Pancreas (tissue), 10 donors: Measurements from ENCODE around the gene OGT. TPM values are rescaled to one million over a fixed set of nuclear protein-coding genes. Genes with fewer than 3 reads are reported as not detected.
"Not testable (repeated sequence)": the region's sequence is repeated elsewhere in the genome, so short reads cannot be mapped to it uniquely, and the experiment has no call there.

Experiments used
- ATAC-seq, 4 donors: fragments of 200-7000 bp; cut with Tn5 transposase; one replicate each; pipeline versions ENCODE4 v1.8.0 to v1.9.1; 2020; ENCODE audit warnings: mild to moderate bottlenecking in 4 of 4, moderate library complexity in 4 of 4
- DNase-seq, 6 donors: peaks; one replicate each; pipeline ENCODE4 v3.0.0-alpha.2; 2020
- FAIRE-seq: peaks from 2 replicates; lab custom pipeline; 2012; peaks lifted over from hg19 to GRCh38; lab: Jason Lieb, UNC
- H3K27ac ChIP-seq, 4 donors: fragments of 200-600 bp; sonication (generic); 1 replicate in 3 of 4; 2 replicates in 1 of 4; pipeline versions ENCODE4 v1.5.0 to v1.8.0; 2020
- H3K27me3 ChIP-seq, 4 donors: fragments of 200-600 bp; one replicate each; pipeline ENCODE4 v1.8.0; 2021
- H3K36me3 ChIP-seq, 3 donors: fragments of 200-600 bp; sonication (generic) in 1 of 3; one replicate each; pipeline versions ENCODE4 v1.5.0 to v1.8.0; 2020 to 2021
- H3K4me1 ChIP-seq, 3 donors: fragments of 200-600 bp; one replicate each; pipeline ENCODE4 v1.8.0; 2021
- H3K4me3 ChIP-seq, 4 donors: fragments of 200-600 bp; sonication (generic) in 2 of 4; one replicate each; pipeline versions ENCODE4 v1.5.0 to v1.8.0; 2020 to 2021
- H3K9me3 ChIP-seq, 4 donors: fragments of 200-600 bp; one replicate each; pipeline ENCODE4 v1.8.0; 2021
- CTCF ChIP-seq, 4 donors: fragments of 200-600 bp; sonication (generic) in 3 of 4; IDR thresholded peaks; one replicate each; pipeline versions ENCODE4 v1.5.0 to v1.8.0; 2021; ENCODE audit warnings: antibody characterized with exemption in 4 of 4
- WGBS, 2 donors: extraction: QIAGEN DNeasy Blood & Tissue Kit; methylation state at CpG; one replicate each; pipeline ENCODE4 v1.1.7; 2013; 5-methylcytosine and 5-hydroxymethylcytosine counted together
- intact Hi-C, 3 donors: fragments of 100-400 bp; cut with DNase I; formaldehyde crosslinking; loops; one replicate each; pipeline versions ENCODE4 v1.11.1 to v1.14.2; 2022
- polyA plus RNA-seq, 2 donors: library from polyadenylated mRNA; stranded (reverse); fragments of 200-250 nt; gene quantifications; one replicate each; pipeline ENCODE4 v1.2.3, GENCODE V29; 2013
- total RNA-seq, 6 donors: library from RNA; stranded (reverse); fragmentation: NEBNext Ultra II Directional in 4 of 6; extraction: Animal tissue kit (Norgen Biotek cat#: 25700) in 4 of 6; gene quantifications; one replicate each; pipeline versions ENCODE4 v1.2.1 to v1.2.4, GENCODE V29; 2021 to 2023
- donor health status: healthy with polysubstance abuse.
- donor health status: DM: no; HTN: no; CAD: no; lungs with moderate emphysema.
- donor health status: DM: no; HTN: no; CAD: no.
- donor health status: control.
- donor health status: control.
- donor health status: Bipolar disorder and iron deficiency.
- donor health status: DM: yes; HTN: yes; CAD: no.
- donor health status: DM: no; HTN: no; CAD: no.
- donor health status: DM: no; HTN: no; CAD: no.
- donor health status: DM: yes; HTN: yes; CAD: no.

OGT gene
- total and polyA plus RNA-seq, 8 donors = 47.8 to 118 (median 74.5) TPM

DNA sequence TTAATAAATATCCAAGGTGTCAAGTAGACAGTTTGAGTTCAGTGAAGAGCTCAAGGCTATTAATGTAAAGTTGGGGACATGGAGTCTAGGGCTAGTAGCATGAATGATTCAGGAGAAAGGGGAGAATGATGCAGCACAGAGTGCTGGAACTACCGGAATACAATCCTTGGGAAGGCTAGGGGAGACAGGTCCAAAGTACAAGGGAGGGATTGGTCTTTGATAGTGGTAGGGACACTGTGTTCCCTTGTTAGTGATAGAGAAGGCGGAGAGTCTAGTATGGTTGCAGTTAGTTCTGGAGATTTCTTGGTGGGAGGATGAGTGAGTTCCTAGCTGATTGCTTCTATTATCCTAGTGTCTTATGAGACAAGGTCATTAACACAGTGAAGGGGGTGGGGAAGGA, 54.0 kb downstream of the OGT start:
- no peaks in the 10 kb centered on the region for H3K27me3 ChIP-seq
- no peak overlapping the region for H3K27ac ChIP-seq
- FAIRE-seq (no peak), ATAC-seq (peak in 1 of 4 donors; percentile 60), DNase-seq (no peak)
- H3K4me1 ChIP-seq = no peaks in the 10 kb centered on the region
- no peak overlapping the region for H3K4me3 ChIP-seq
- no peaks in the 10 kb centered on the region for H3K9me3 ChIP-seq
- no peak for TF ChIP-seq CTCF (IDR thresholded peaks at IDR 0.05)
- intact Hi-C loops = no loop called here
- WGBS, 2 donors = 49 to 79% methylated on average over 2 of the region's 2 CpGs
- no peaks in the 10 kb centered on the region for H3K36me3 ChIP-seq

GRCh38 chrX:71593210-71593609, 60.3 kb downstream of the OGT start:
- 80 to 95% methylated on average over 6 of the region's 8 CpGs for WGBS, 2 donors
- DNase-seq, H3K27me3 ChIP-seq, H3K27ac ChIP-seq, intact Hi-C loops, H3K36me3 ChIP-seq, H3K9me3 ChIP-seq, H3K4me1 ChIP-seq, H3K4me3 ChIP-seq, ATAC-seq, FAIRE-seq: not testable (repeated sequence)

DNA sequence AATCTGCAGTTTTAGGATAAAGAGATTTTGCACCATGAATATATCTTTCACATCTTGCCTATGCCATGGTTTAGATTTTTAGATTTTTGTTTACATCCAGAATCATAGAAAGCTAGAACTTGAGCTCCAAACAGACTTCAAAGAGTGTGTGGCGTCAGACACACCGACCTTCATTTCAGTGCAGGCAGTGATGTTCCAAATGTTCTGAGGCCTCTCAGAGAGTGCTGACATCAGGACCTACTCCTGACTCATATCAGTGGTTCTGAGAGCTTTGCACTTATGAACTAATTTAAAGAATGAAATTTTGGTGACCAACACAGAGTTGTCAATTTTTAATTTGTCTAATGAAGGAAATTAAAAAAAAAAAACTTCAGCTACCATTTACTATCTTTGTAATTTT, 67.1 kb downstream of the OGT start:
- Histone ChIP-seq H3K9me3 (no peaks in the 10 kb centered on the region), H3K36me3 (peaks cover 0 to 9% (median 7%) of the 10 kb centered on the region in 3 donors), H3K27ac (no peak overlapping the region), H3K4me3 (no peak overlapping the region), H3K4me1 (no peaks in the 10 kb centered on the region), H3K27me3 (no peaks in the 10 kb centered on the region)
- 84 to 92% methylated on average over 2 of the region's 2 CpGs for WGBS, 2 donors
- TF ChIP-seq CTCF (IDR thresholded peaks at IDR 0.05) = no peak
- ATAC-seq (no peak), FAIRE-seq (no peak), DNase-seq (no peak)
- intact Hi-C loops = no loop called here

- Histone ChIP-seq H3K27me3 (no peaks in the 10 kb centered on the region), H3K27ac (no peak overlapping the region), H3K9me3 (no peaks in the 10 kb centered on the region), H3K4me3 (no peak overlapping the region), H3K36me3 (peaks cover 0 to 11% (median 7%) of the 10 kb centered on the region in 3 donors), H3K4me1 (no peaks in the 10 kb centered on the region)
- no peak for TF ChIP-seq CTCF (IDR thresholded peaks at IDR 0.05)
- no peak for ATAC-seq
- 88 to 92% methylated on average over 33 of the region's 33 CpGs for WGBS, 2 donors
- DNase-seq = no peak
- intact Hi-C loops = no loop called here
- FAIRE-seq = no peak
Measured at GRCh38 chrX:71603618-71604017, 70.7 kb downstream of the OGT start.

DNA sequence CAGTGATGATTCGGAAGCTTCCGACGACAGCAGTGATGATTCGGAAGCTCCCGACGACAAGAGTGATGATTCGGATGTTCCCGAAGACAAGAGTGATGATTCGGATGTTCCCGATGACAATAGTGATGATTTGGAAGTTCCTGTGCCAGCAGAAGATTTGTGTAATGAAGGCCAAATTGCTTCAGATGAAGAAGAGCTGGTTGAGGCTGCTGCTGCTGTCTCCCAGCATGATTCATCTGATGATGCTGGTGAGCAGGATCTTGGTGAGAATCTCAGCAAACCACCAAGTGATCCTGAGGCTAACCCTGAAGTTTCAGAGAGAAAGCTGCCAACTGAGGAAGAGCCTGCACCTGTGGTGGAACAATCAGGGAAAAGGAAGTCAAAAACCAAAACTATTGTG, 71.2 kb downstream of the OGT start:
- H3K36me3 ChIP-seq = peaks cover 0 to 14% (median 7%) of the 10 kb centered on the region in 3 donors
- DNase-seq (no peak), FAIRE-seq (no peak), ATAC-seq (no peak)
- H3K4me1 ChIP-seq = no peaks in the 10 kb centered on the region
- no peak for TF ChIP-seq CTCF (IDR thresholded peaks at IDR 0.05)
- H3K4me3 ChIP-seq = no peak overlapping the region
- no peaks in the 10 kb centered on the region for H3K9me3 ChIP-seq
- peaks cover 0 to 2% (median 0%) of the 10 kb centered on the region in 4 donors for H3K27me3 ChIP-seq
- WGBS, 2 donors = 93 to 94% methylated on average over 10 of the region's 10 CpGs
- intact Hi-C loops = no loop called here
- no peak overlapping the region for H3K27ac ChIP-seq
